ENCODE results near the gene APEH.

DNA sequence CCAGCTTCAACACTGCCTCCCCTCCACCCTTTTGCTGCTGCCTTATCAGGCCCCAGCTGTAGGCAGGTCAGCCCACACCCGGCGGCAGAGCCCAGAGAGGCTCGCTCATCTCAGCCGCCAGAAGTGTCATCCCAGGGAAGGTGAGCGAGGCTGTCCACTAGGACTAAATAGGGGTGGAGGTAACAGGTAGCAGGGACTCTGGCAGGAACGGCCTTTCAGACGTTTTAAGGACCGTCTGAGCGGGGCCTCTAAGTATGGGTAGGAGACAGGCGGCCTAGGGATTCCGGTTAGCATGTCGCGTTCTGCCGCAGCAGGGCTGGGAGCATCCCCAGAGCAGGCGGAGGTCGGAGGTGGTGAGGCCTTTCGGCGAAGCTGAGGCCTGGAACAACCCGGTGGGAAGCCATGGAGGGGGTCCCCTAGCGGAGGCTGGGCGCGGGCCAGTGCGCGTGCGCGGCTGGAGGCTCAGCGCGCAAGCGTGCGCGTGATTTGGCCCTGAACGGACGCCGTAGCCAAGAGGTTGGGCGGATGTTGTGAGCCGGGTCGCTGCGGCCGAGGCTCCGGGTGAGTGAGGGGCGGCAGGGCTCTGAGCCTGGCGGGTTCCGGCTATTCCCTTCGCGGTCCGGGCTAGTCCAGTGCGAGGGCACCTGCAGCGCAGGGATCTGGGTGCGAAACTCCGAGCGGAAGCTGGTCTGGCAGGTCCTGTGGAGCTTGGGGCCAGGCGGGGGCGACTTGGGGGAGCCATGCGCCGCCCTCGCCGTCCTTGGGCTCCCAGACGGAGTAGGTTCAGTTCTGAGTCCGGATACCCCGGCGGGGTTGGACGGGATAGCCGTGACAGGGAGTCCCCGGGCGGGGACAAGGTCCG lies 15.1 kb downstream of the APEH start, which contains the start of the genes MST1 and RNF123:
- TF ChIP-seq MXI1 (IDR thresholded peaks at IDR 0.05; ENCODE audit: low read depth, low read length) = peak; percentile 77; the same call in 1 of the 2 replicates
- TF ChIP-seq JUNB (IDR thresholded peaks at IDR 0.05) = no peak
- no peak for TF ChIP-seq MEF2A (IDR thresholded peaks at IDR 0.05; ENCODE audit: insufficient read depth, low read depth, low read length)
- TF ChIP-seq, protein P1, sequence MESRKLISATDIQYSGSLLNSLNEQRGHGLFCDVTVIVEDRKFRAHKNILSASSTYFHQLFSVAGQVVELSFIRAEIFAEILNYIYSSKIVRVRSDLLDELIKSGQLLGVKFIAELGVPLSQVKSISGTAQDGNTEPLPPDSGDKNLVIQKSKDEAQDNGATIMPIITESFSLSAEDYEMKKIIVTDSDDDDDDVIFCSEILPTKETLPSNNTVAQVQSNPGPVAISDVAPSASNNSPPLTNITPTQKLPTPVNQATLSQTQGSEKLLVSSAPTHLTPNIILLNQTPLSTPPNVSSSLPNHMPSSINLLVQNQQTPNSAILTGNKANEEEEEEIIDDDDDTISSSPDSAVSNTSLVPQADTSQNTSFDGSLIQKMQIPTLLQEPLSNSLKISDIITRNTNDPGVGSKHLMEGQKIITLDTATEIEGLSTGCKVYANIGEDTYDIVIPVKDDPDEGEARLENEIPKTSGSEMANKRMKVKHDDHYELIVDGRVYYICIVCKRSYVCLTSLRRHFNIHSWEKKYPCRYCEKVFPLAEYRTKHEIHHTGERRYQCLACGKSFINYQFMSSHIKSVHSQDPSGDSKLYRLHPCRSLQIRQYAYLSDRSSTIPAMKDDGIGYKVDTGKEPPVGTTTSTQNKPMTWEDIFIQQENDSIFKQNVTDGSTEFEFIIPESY (IDR thresholded peaks at IDR 0.05) = no peak
- TF ChIP-seq, protein P2, sequence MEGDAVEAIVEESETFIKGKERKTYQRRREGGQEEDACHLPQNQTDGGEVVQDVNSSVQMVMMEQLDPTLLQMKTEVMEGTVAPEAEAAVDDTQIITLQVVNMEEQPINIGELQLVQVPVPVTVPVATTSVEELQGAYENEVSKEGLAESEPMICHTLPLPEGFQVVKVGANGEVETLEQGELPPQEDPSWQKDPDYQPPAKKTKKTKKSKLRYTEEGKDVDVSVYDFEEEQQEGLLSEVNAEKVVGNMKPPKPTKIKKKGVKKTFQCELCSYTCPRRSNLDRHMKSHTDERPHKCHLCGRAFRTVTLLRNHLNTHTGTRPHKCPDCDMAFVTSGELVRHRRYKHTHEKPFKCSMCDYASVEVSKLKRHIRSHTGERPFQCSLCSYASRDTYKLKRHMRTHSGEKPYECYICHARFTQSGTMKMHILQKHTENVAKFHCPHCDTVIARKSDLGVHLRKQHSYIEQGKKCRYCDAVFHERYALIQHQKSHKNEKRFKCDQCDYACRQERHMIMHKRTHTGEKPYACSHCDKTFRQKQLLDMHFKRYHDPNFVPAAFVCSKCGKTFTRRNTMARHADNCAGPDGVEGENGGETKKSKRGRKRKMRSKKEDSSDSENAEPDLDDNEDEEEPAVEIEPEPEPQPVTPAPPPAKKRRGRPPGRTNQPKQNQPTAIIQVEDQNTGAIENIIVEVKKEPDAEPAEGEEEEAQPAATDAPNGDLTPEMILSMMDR (IDR thresholded peaks at IDR 0.05 in 2 of 3, conservative IDR thresholded peaks at IDR 0.05 in 1 of 3; ENCODE audit: control insufficient read depth in 2 of 3, extremely low read depth in 1 of 3, insufficient read depth in 1 of 3, low read depth in 3 of 3, low read length in 3 of 3) = peak; percentile 23 to 46 (median 26); a peak in 2 of 6 replicates
- TF ChIP-seq, protein P3, sequence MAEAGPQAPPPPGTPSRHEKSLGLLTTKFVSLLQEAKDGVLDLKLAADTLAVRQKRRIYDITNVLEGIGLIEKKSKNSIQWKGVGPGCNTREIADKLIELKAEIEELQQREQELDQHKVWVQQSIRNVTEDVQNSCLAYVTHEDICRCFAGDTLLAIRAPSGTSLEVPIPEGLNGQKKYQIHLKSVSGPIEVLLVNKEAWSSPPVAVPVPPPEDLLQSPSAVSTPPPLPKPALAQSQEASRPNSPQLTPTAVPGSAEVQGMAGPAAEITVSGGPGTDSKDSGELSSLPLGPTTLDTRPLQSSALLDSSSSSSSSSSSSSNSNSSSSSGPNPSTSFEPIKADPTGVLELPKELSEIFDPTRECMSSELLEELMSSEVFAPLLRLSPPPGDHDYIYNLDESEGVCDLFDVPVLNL (IDR thresholded peaks at IDR 0.05; ENCODE audit: low read depth, low read length) = no peak
- TF ChIP-seq SIN3A (IDR thresholded peaks at IDR 0.05; ENCODE audit: low read depth, low read length) = peak; percentile 71; the same call in 1 of the 2 replicates
- no peak for TF ChIP-seq FOXM1 (IDR thresholded peaks at IDR 0.05; ENCODE audit: low read depth, low read length)
- TF ChIP-seq GATAD2B (conservative IDR thresholded peaks at IDR 0.05; ENCODE audit: low read depth) = peak; percentile 64; the same call in 1 of the 2 replicates
- no peak for TF ChIP-seq ZNF217 (IDR thresholded peaks at IDR 0.05)

All from GM12878 (cell line).